ENCODE results near the gene PCGF3.
"Not testable (repeated sequence)": the region's sequence is repeated elsewhere in the genome, so short reads cannot be mapped to it uniquely, and the experiment has no call there.

The PCGF3 gene

GRCh38 chr4:668219-668618 is 37.4 kb upstream of the PCGF3 start:
- not testable (repeated sequence) for DNase-seq

- DNase-seq, result not testable (repeated sequence)
Observed at GRCh38 chr4:669806-670559, 35.6 kb upstream of the PCGF3 start.

- no peak for DNase-seq
Observed at GRCh38 chr4:671769-672168, 33.9 kb upstream of the PCGF3 start.

- no peak for DNase-seq
Observed at GRCh38 chr4:673349-674091, 32.1 kb upstream of the PCGF3 start.

GRCh38 chr4:674172-675035 is 31.2 kb upstream of the PCGF3 start, which contains the start of the genes ATP5ME and MYL5:
Gene ATP5ME, minus strand, starts transcription at chr4:674276. Its CDS starts 29 bp downstream, at chr4:674247.
Gene MYL5, plus strand, starts transcription at chr4:674542. Its CDS starts 3,485 bp downstream, at chr4:678027.
- DNase-seq, result peak; percentile 31

- DNase-seq, result no peak
Observed at GRCh38 chr4:675036-675882, 30.4 kb upstream of the PCGF3 start.

- no peak for DNase-seq
Observed at GRCh38 chr4:675980-676870, 29.4 kb upstream of the PCGF3 start.

GRCh38 chr4:676871-677235 is 28.8 kb upstream of the PCGF3 start:
- DNase-seq, result no peak

GRCh38 chr4:677431-678293 is 28.0 kb upstream of the PCGF3 start:
- no peak for DNase-seq

- DNase-seq, result no peak
Observed at GRCh38 chr4:678331-679103, 27.1 kb upstream of the PCGF3 start.

GRCh38 chr4:679104-679481 is 26.5 kb upstream of the PCGF3 start:
- no peak for DNase-seq

GRCh38 chr4:679629-680028 is 26.0 kb upstream of the PCGF3 start:
- DNase-seq, result no peak

- no peak for DNase-seq
Observed at GRCh38 chr4:680091-680490, 25.5 kb upstream of the PCGF3 start.

GRCh38 chr4:680551-680927 is 25.1 kb upstream of the PCGF3 start:
- DNase-seq, result no peak

- no peak for DNase-seq
Observed at GRCh38 chr4:680928-681645, 24.5 kb upstream of the PCGF3 start.

- DNase-seq, result no peak
Observed at GRCh38 chr4:681736-682451, 23.7 kb upstream of the PCGF3 start.

GRCh38 chr4:682490-683172 is 23.0 kb upstream of the PCGF3 start:
- DNase-seq, result no peak
